HG03520 (cell line): Measurements from ENCODE around the gene DICER1.

ENCODE experiments used
- ATAC-seq: cut with Tn5 transposase; IDR thresholded peaks from one replicate; pipeline ENCODE4 v1.9.1; 2021; ENCODE audit warnings: mild to moderate bottlenecking, moderate library complexity; ENCODE audit not compliant: unreplicated experiment

Gene DICER1

DNA sequence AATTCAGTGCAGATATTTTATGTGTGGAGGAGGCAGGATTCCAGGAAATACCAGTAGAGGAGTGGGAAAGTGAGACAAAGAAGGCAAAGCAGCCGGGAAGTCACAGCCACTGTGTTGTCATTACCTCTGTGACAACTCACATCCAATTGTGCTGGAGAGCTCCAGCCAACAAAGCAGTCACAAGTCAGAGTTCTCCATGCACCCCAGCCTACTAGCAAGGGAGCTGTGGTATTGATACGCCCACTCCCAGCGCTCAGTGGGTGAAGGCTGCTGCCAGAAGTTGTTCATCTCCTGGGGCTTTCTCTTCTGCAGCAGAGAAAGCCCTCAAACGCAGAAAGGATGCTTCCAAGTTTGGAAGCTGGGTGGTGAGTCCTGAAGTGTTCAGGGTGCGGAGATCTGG is 93.9 kb downstream of the DICER1 start:
- no peak for ATAC-seq

GRCh38 chr14:95062946-95063345 is 94.4 kb downstream of the DICER1 start:
- no peak for ATAC-seq

GRCh38 chr14:95062220-95062619 is 95.1 kb downstream of the DICER1 start:
- ATAC-seq = no peak

DNA sequence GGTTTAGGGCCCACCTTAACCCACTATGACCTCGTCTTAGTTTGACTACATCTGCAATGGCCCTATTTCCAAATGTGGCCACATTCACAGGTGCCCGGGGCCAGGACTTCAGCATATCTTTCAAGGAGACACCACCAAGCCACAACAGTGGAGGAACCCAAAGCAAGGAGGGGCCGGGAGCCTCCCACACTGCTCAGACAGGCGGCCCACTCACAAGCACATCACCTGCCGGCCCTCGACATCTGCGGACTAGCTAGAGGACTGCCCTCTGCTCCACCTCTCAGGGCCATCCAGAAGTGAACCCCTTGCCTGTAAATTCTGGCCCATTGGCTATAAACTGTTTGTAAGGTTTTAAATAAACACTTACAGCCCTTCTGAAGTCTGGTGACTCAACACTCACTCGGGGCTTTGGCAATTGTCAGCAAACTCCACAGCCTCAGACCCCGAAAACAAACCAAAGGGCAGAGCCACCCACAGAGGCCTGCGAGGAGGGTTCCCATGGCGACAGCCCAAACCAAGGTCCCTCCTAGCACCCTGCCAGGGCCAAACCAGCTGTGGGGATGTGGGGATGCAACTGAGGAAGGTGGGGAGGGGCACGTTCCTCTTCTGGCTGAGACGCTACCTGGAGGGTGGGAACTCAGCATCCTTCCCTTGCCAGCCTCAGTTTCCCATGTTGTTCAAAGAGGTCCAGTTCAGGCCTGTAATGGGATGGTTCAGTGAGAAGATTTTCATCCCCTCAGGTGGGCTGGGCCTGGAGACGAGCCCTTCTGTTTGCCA is 95.8 kb downstream of the DICER1 start:
- no peak for ATAC-seq

- no peak for ATAC-seq
Observed at GRCh38 chr14:95059126-95059525, 98.2 kb downstream of the DICER1 start.

DNA sequence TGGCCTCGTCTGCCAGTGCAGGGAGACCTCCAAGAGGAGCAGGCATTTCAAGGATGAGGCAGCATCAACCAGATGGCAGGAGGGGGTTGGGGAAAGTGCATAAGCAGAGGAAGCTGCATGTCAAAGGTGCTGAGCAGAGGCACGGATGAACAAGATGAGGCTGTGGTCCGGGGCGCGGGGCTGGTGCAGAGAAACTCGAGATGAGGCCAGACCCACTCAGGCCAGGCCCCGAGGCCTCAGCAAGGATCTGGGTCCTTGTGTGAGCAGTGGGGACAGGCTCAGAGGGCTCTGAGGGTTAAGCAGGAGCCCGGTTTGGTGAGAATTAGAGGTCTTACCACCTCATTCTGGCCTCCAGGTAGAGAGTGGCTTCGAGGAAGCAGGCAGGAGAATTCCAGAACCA is 98.8 kb downstream of the DICER1 start:
- ATAC-seq = no peak

DNA sequence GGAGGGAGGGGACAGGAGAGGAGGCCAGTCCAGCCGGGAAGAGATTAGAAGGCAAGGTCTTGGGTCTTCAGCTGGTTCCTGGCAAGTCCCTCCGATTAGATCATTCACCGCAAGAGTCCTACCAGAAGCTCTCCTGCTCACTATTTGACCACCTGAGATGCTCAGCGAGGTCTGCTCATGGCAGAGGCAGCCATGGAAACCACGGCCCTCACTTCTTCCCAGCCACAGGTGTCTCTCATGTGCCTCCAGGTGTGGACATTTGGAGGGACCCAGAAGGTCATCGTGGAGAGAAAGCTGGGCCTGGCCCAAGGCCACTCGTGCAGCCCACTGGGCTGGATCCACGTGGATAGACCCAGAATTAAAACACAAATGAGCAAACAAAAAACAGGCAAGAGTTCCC is 99.5 kb downstream of the DICER1 start:
- no peak for ATAC-seq

DNA sequence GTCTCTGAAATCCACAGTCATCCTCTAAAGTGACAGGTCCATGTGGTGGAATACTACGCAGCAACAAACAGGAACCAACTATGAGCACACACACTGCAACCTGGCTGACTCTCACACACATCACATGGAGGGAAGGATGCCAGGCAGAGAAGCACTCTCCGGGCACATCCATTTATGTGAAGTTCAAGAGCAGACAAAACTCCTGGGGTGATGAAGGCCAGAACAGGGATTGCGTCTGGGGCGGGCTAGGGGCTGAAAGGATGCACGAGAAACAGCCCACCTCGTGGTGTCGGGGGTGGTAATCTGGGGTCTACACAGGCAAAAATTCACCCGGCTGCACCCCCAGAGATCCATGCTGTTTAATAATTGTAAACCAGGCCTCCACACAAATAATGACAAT is 100.2 kb downstream of the DICER1 start:
- ATAC-seq = no peak

DNA sequence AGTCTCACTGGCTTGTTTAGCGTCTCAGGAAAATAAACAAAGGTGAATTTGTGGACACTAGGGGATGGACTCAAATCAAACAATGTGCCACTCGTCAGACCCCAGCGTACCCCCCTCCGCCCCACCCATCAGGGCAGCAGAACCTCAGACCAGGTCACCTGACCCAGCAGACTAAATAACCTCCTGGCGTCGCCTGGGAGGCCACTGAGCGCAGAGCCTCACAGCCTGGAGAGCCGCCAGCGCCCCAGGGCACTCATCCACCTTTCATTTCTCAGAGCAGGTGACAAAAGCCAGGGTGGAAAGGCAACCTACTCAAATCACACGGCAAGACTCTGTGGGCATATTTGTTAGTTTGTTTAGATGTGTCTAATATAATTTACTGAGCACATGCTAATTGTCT is 100.9 kb downstream of the DICER1 start:
- no peak for ATAC-seq

GRCh38 chr14:95055318-95055717 is 102.0 kb downstream of the DICER1 start:
- ATAC-seq = no peak

DNA sequence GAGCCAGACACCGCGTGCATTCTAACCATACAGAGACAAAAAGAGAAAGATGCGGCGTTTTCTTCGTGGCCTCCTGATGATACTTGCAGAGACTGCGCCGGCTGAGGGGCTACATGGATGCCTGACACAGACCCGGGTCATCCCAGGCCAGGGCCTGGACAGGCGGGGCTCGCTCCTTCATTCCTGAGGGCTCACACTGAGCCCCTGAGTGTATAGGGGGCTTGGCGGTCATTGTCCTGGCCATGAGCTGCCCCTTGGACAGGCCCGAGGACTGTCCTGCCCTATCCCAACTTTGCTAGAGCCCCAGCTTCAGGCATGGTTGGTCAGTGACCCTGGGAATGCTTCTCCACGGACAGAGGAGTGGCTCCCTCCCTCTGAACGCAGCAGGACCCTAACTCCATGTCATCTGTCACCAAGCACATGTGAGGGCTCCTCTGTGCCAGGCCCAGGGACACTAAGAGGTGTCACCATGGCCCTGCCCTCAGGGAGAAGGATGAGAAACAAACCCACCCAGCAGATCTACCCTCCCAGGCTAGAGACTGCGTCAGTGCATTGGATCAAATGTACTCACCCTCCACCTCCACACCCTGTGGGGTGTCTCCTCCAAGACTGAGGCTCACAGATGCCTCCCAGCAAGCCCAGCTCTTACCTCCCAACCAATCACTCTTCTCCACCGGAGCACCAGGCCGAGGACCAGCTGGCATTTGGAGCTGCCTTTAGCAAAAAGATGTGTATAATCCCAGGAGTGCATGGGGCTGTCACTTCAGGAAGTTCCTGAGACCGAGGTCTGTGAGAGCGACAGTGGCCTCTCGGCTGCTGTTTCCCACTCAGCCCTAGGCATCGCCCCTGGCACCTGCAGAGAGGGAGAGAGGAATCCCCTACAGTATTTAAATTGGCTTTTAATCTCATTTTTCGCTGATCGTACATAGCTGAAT is 102.7 kb downstream of the DICER1 start:
- no peak for ATAC-seq

DNA sequence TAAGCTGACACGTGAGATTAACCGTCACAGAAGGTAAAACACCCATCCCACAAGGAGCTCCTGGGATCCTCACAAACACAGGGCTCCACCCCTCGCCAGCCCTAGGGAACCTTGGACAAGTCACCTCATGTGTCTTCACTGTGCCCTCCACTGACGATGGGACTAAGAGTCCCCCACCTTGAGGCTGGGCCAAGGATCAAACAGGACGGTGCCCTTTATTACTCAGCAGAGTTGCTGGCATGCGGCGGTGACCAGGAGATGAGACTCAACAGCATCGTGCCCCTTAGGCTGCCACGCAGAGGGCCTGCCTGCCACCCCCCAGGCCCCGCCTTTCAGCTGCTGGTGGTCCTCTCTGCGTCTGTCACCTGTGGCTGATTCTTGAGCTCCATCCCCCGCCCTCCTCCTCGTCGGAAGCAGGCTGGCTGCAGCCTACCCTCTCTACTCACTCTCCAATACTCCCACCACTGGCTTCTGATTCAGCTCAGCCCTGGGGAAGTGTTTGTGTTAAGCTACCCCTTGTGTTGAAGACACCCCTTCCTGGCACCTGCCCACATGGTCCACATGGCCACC is 105.2 kb downstream of the DICER1 start:
- no peak for ATAC-seq

GRCh38 chr14:95049952-95050351 is 107.4 kb downstream of the DICER1 start:
- no peak for ATAC-seq

DNA sequence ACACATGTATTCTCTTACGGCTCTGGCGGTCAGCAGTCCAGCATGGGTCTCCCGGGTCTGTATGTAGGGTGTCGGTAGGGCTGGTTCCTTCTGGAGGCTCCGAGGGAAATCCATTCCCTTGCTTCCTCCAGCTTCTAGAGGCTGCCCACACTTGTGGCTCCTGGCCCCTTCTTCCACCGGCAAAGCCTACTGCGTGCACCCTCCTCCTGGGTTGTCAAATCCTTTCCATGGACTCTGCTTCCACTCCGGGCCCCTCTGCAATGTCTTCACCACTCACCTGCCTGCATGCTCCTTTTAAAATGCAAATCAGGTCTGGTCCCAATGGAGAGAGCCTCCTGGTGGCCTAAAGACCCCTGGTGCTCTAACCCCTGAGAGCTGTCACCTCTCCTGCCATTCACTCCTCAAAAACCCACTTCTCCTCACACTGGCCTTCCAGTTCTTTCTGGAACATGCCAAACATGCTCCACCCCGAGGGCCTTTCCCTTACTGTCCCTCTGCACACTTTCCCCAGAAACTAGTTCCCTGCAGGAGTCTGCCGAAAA is 108.5 kb downstream of the DICER1 start:
- no peak for ATAC-seq

DNA sequence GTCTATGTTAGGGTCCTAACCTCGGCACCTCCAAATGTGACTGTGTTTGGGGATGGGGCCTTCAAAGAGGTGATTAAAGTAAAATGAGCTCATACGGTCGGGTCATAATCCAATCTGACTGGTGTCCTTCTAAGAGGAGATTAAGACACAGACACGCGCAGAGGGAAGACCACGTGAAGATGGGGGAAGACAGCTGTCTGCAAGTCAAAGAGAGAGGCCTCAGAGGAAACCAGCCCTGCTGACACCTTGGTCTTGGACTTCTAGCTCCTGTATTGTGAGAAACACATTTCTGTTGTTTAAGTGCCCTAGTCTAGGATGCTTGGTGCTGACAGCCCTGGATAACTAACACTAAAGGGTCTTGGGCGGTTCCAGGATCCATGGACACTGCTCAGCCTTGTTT is 109.6 kb downstream of the DICER1 start:
- no peak for ATAC-seq

DNA sequence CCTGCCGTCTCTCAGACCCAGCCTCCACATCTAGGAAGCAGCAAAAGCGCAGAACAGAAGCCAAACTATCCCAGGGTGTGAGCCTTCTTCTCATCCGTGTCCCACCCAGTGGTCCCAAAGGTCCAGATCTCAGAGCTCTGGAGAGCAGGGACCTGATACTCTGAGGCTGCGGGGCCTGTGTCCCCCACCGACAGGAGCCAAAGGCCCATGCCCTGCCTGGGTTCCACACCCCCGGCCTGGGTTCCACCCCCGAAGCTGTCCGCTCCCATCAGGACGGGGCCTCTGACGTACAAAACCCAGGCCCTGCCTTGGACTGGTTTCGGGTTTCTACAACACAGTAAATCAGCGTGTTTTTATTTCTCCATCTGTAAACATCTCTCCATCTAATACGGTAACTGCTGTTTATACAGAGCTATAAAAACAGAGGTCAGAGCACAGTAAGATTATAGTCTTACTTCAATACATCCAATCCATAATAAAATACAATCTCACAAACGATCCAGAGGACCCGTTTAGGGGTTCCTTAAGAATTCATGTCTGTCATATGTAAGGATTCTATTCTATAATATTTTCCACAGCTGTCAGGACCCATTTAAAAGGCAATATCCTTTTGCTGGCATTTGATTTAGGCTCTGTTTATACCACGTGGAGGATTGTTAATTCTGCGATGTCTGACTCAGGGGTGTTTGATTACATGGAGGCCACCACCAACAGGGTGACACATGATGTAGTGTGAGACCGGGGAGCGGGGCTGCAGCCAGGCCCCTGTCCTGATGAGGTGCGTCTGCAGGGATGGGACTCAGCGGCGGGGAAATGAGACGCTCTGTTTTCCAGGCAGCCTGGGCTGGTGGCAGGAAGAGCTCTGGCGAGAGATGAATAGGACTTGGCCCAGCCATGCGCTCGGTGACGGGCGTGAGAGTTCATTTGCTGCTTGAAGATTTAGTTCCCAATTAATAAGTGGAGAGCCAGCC is 110.3 kb downstream of the DICER1 start:
- no peak for ATAC-seq

GRCh38 chr14:95045836-95046430 is 111.4 kb downstream of the DICER1 start:
- ATAC-seq = no peak

GRCh38 chr14:95045106-95045701 is 112.1 kb downstream of the DICER1 start:
- no peak for ATAC-seq

DNA sequence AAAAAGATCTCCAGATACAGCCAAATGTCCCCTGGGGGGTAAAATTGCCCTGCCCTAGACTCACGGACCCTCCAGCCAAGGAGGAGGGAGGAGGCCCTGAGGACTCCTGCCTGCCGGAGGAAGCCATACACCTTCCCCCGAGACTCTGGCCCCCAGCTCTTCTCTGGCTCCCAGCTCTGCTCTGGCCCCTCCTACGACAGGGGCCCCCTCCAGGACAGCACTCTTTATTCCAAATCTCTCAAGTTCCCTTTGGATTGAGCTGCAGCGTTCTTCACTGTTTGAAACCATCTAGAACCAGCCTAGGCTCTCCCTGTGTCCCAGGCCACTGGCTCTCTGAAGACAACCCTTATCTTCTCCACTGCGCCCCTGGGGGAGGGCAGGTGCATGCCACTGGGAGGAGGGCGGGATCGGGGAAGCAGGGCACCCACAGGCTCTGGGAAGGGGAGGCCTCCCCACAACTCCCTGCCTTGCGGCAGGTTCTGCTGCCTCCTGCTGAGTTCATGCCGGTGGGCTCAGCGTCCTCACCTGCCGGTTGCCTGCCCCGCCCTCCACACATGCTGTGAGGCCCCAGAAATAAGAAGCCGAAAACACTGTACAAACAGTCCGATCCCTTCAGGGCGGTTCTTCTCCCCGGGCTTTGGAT is 112.7 kb downstream of the DICER1 start:
- ATAC-seq = no peak
